Muscle layer of colon (tissue), 2 donors: ENCODE measurements around the gene ACOXL.

ENCODE experiments used
- H3K27ac ChIP-seq: one replicate; pipeline ENCODE4 v1.7.0; 2013; ENCODE audit warnings: low read depth, mild to moderate bottlenecking, low read length, moderate library complexity
- H3K27me3 ChIP-seq, 2 donors: one replicate each; pipeline ENCODE4 v1.7.0; 2013; ENCODE audit warnings: low read length in 2 of 2, mild to moderate bottlenecking in 2 of 2; ENCODE audit not compliant: insufficient read depth in 2 of 2, control insufficient read depth in 1 of 2
- H3K36me3 ChIP-seq: one replicate; pipeline ENCODE4 v1.7.0; 2013; ENCODE audit warnings: mild to moderate bottlenecking, low read length; ENCODE audit not compliant: insufficient read depth
- H3K4me1 ChIP-seq: one replicate; pipeline ENCODE4 v1.7.0; 2013; ENCODE audit warnings: mild to moderate bottlenecking, low read length; ENCODE audit not compliant: insufficient read depth
- H3K4me3 ChIP-seq, 2 donors: one replicate each; pipeline ENCODE4 v1.7.0; 2013; ENCODE audit warnings: low read length in 2 of 2, low read depth in 1 of 2, mild to moderate bottlenecking in 1 of 2, moderate library complexity in 1 of 2
- H3K9ac ChIP-seq: one replicate; pipeline ENCODE4 v1.7.0; 2013; ENCODE audit warnings: low read length
- H3K9me3 ChIP-seq: one replicate; pipeline ENCODE4 v1.7.0; 2013; ENCODE audit warnings: mild to moderate bottlenecking, low read length
- donor health status: abdominal sarcoma.
- donor health status: Adenocarcinoma of cecum.

Gene ACOXL

GRCh38 chr2:111015283-111015995 is 283.1 kb downstream of the ACOXL start:
- Histone ChIP-seq H3K9ac (no peak overlapping the region), H3K4me1 (no peaks in the 10 kb centered on the region), H3K27me3 (no peaks in the 10 kb centered on the region), H3K9me3 (no peaks in the 10 kb centered on the region), H3K27ac (no peak overlapping the region), H3K36me3 (no peaks in the 10 kb centered on the region), H3K4me3 (no peak overlapping the region)

DNA sequence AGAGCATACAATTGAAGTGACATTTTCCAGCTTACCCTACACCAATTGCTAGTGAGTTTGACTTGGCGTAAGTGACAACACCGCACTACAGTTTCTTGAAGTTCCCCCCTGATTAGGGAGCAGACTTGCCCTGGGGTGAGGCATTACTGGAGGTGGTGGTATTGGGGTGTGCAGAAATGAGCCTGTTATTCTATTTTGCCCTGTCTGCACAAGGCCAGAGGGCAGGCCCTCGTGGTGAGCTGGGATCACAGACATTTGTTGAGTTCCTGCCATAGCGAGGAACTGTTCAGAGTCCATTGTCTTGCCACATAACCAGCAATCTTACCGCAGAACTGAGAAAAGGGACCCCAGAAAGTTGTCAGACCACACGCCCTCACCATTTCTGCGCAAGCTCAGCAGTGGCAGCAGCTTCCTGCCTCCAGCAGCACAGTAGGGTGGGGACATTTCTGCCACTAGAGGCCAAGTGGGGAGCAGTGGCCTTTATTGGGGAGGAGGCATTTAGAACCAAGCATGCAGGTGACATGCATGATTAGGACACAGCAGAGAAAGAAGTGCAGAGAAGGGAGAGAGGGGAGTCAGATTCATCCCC is 284.8 kb downstream of the ACOXL start:
- H3K36me3 ChIP-seq: no peaks in the 10 kb centered on the region
- H3K4me1 ChIP-seq: no peaks in the 10 kb centered on the region
- no peak overlapping the region for H3K27ac ChIP-seq
- H3K9ac ChIP-seq: no peak overlapping the region
- no peaks in the 10 kb centered on the region for H3K27me3 ChIP-seq
- no peak overlapping the region for H3K4me3 ChIP-seq
- no peaks in the 10 kb centered on the region for H3K9me3 ChIP-seq

GRCh38 chr2:111017909-111018308 is 285.5 kb downstream of the ACOXL start:
- Histone ChIP-seq H3K4me3 (no peak overlapping the region), H3K4me1 (no peaks in the 10 kb centered on the region), H3K36me3 (no peaks in the 10 kb centered on the region), H3K9me3 (no peaks in the 10 kb centered on the region), H3K9ac (no peak overlapping the region), H3K27me3 (no peaks in the 10 kb centered on the region), H3K27ac (no peak overlapping the region)

DNA sequence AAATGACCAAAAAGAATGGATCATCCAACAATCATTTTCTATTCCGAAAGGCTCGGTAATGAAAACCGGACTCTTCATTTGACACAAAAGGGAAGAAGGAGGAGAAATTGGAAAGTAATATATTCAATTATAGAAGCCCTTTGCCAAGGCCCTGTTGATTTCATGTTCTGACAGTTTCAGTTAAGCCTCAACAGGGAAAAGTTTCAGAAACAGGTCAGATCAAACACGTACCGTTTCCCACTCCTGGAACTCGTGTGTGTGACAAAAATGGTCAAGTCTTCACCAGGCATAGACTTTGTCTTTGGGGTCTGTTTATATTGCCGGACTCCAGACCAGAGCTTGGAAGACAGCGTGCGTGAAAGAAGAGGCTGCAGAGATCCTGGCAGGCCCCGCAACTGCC is 287.0 kb downstream of the ACOXL start:
- no peak overlapping the region for H3K27ac ChIP-seq
- H3K27me3 ChIP-seq: no peaks in the 10 kb centered on the region
- H3K9ac ChIP-seq: no peak overlapping the region
- no peaks in the 10 kb centered on the region for H3K9me3 ChIP-seq
- no peaks in the 10 kb centered on the region for H3K4me1 ChIP-seq
- H3K4me3 ChIP-seq: no peak overlapping the region
- H3K36me3 ChIP-seq: no peaks in the 10 kb centered on the region

- no peak overlapping the region for H3K4me3 ChIP-seq
- H3K9ac ChIP-seq: no peak overlapping the region
- H3K27ac ChIP-seq: no peak overlapping the region
- no peaks in the 10 kb centered on the region for H3K27me3 ChIP-seq
- H3K9me3 ChIP-seq: no peaks in the 10 kb centered on the region
- H3K36me3 ChIP-seq: no peaks in the 10 kb centered on the region
- no peaks in the 10 kb centered on the region for H3K4me1 ChIP-seq
Measured at GRCh38 chr2:111022633-111023032, 290.3 kb downstream of the ACOXL start.

GRCh38 chr2:111024496-111024895 is 292.1 kb downstream of the ACOXL start:
- Histone ChIP-seq H3K27me3 (no peaks in the 10 kb centered on the region), H3K27ac (no peak overlapping the region), H3K9ac (no peak overlapping the region), H3K9me3 (no peaks in the 10 kb centered on the region), H3K4me1 (no peaks in the 10 kb centered on the region), H3K36me3 (no peaks in the 10 kb centered on the region), H3K4me3 (no peak overlapping the region)

DNA sequence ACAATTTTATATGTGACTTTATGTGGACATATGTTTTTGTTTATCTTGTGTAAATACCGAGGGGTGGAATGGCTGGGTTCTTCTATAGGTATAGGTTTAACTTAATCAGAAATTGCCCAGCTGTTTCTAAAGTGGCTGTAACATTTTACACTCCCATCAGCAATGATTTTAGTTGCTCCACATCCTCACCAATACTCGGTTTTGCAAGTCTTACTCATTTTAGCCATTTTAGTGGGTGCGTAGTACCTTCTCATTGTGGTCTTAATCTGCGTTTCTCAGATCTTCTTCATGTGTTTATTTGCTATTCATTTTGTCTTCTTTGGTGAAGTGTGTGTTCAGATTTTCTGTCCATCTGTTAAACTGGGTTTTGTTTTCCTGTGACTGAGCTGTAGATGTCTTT is 292.9 kb downstream of the ACOXL start:
- Histone ChIP-seq H3K4me3 (no peak overlapping the region), H3K27ac (no peak overlapping the region), H3K27me3 (no peaks in the 10 kb centered on the region), H3K9ac (no peak overlapping the region), H3K4me1 (no peaks in the 10 kb centered on the region), H3K9me3 (no peaks in the 10 kb centered on the region), H3K36me3 (no peaks in the 10 kb centered on the region)

DNA sequence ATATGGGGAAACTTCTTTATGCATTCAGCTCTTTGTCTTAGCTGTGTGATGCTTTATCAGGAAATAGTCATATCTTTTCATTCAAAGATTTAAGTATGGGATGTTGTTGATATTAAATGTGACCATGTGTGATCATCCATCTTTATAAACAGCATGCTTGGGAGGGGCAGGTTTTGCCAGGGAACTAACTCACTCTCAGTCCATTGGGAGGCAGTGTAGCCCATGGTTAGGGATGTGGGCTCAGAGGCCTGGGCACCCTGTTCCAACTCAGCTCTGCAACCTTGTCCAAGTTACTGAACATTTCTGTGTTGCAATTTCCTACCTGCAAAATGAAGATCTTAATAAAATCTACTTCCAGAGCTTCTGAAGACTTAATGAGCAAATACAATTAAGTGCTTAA is 296.3 kb downstream of the ACOXL start:
- Histone ChIP-seq H3K27ac (no peak overlapping the region), H3K9me3 (no peaks in the 10 kb centered on the region), H3K9ac (no peak overlapping the region), H3K36me3 (no peaks in the 10 kb centered on the region), H3K27me3 (no peaks in the 10 kb centered on the region), H3K4me1 (no peaks in the 10 kb centered on the region), H3K4me3 (no peak overlapping the region)

DNA sequence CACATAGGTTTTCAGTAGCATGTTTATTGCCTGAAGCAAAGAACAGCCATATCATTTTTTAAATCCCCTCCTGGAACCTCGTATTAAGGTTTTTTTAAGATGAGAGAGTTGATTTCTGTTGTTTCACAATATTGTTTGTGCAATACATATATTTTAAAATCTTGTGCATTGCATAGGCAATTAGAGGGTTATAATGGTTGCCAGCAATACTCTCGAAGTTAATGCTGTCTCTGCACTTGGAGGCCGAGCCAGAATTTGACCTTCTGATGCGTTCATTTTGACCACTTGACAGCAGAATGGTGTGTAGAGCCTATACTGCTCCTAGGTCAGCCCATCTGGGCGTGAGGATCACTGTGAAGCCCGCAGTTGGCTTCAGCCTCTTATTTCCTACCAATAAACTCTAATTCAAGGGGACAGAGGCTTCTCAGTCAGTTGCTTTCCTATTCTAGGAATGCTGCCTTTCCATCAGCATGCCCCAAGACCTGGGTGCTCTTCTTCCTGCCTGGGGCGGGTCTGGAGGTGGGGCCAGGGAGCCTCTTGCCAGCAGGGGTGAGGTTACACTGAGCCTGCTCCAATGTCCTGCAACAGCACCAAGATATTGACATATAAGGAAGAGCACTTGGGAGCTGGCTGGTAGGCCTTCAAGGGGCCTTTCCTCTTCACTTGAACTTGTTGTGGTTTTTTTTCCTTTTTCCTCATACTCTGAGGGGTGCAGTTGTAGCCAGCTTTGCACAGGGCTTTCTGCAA is 297.0 kb downstream of the ACOXL start:
- Histone ChIP-seq H3K4me1 (no peaks in the 10 kb centered on the region), H3K9me3 (no peaks in the 10 kb centered on the region), H3K27ac (no peak overlapping the region), H3K27me3 (no peaks in the 10 kb centered on the region), H3K9ac (no peak overlapping the region), H3K4me3 (no peak overlapping the region), H3K36me3 (no peaks in the 10 kb centered on the region)

- no peak overlapping the region for H3K27ac ChIP-seq
- H3K9me3 ChIP-seq: no peaks in the 10 kb centered on the region
- H3K27me3 ChIP-seq: no peaks in the 10 kb centered on the region
- H3K36me3 ChIP-seq: no peaks in the 10 kb centered on the region
- no peaks in the 10 kb centered on the region for H3K4me1 ChIP-seq
- no peak overlapping the region for H3K9ac ChIP-seq
- no peak overlapping the region for H3K4me3 ChIP-seq
Measured at GRCh38 chr2:111030260-111030891, 298.0 kb downstream of the ACOXL start.

- H3K4me1 ChIP-seq: no peaks in the 10 kb centered on the region
- no peak overlapping the region for H3K9ac ChIP-seq
- no peak overlapping the region for H3K27ac ChIP-seq
Measured at GRCh38 chr2:111030945-111031344, 298.6 kb downstream of the ACOXL start.

More at GRCh38 chr2:111030945-111031344, 298.6 kb downstream of the ACOXL start:
- Histone ChIP-seq H3K9me3 (no peaks in the 10 kb centered on the region), H3K4me3 (no peak overlapping the region), H3K36me3 (no peaks in the 10 kb centered on the region), H3K27me3 (no peaks in the 10 kb centered on the region)
